Measurements from ENCODE around the gene TACR1.

DNA sequence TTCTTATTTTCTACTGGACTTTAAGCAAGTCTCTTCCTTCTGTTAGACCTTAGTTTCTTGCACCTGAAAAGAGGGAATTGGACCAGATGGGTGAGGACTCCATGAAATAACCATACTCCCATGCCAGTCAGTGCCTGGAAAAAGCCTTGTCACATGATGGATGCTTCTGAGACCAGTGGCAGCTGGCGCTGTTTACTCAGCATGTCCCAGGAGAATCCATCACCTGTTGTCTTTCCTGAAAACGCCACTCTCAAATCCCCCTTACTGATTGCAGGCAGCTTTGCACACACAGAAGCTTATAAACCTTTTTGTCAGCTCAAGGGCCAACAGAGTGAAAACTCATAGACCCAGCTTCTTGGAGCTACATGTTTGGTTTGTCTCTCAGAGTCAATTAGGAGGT is 123.2 kb downstream of the TACR1 start:
- TF ChIP-seq, protein P1, sequence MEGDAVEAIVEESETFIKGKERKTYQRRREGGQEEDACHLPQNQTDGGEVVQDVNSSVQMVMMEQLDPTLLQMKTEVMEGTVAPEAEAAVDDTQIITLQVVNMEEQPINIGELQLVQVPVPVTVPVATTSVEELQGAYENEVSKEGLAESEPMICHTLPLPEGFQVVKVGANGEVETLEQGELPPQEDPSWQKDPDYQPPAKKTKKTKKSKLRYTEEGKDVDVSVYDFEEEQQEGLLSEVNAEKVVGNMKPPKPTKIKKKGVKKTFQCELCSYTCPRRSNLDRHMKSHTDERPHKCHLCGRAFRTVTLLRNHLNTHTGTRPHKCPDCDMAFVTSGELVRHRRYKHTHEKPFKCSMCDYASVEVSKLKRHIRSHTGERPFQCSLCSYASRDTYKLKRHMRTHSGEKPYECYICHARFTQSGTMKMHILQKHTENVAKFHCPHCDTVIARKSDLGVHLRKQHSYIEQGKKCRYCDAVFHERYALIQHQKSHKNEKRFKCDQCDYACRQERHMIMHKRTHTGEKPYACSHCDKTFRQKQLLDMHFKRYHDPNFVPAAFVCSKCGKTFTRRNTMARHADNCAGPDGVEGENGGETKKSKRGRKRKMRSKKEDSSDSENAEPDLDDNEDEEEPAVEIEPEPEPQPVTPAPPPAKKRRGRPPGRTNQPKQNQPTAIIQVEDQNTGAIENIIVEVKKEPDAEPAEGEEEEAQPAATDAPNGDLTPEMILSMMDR (IDR thresholded peaks at IDR 0.05; ENCODE audit: poor library complexity), result no peak
- no peak for TF ChIP-seq EZH2phosphoT487 (IDR thresholded peaks at IDR 0.05; ENCODE audit: low read depth, severe bottlenecking, unreplicated experiment)
